ENCODE data around the gene TACC2.

DNA sequence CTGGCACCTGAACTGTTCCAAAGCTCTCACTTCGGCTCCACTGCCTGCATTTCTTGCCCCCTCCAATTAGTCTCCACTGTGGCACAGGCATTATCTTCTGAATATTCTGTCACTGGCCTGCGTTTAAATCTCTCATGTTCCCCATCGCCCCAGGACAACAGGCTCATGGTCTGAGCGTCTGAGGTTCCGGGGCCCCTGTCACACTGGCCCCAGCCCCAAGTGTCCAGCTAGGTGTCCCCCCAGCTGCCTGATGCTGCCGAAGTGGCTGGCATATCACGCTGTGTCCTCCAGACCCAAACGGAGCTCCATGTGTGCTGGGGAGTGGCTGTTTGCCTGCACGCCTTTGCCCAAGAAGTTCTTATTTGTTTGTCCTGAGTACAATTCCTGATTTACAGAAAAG lies 135.4 kb downstream of the TACC2 start:
- TF ChIP-seq, protein P1, sequence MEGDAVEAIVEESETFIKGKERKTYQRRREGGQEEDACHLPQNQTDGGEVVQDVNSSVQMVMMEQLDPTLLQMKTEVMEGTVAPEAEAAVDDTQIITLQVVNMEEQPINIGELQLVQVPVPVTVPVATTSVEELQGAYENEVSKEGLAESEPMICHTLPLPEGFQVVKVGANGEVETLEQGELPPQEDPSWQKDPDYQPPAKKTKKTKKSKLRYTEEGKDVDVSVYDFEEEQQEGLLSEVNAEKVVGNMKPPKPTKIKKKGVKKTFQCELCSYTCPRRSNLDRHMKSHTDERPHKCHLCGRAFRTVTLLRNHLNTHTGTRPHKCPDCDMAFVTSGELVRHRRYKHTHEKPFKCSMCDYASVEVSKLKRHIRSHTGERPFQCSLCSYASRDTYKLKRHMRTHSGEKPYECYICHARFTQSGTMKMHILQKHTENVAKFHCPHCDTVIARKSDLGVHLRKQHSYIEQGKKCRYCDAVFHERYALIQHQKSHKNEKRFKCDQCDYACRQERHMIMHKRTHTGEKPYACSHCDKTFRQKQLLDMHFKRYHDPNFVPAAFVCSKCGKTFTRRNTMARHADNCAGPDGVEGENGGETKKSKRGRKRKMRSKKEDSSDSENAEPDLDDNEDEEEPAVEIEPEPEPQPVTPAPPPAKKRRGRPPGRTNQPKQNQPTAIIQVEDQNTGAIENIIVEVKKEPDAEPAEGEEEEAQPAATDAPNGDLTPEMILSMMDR (conservative IDR thresholded peaks at IDR 0.05; ENCODE audit: low read length) = no peak
- TF ChIP-seq EZH2phosphoT487 (IDR thresholded peaks at IDR 0.05; ENCODE audit: borderline replicate concordance, low read depth, low read length) = no peak

All from OCI-LY7 (cell line).